DOHH2 (cell line): ENCODE results near the gene MIEF1.
"Not testable (repeated sequence)": the region's sequence is repeated elsewhere in the genome, so short reads cannot be mapped to it uniquely, and the experiment has no call there.

Experiments used
- H3F3A ChIP-seq: fragments of 200-600 bp; sonication (generic), shearing (Covaris generic); 2 replicates; pipeline ENCODE4 v1.6.0; 2016; ENCODE audit warnings: antibody characterized with exemption, mild to moderate bottlenecking; ENCODE audit not compliant: control insufficient read depth, insufficient read depth
- H3K27ac ChIP-seq: fragments of 200-600 bp; sonication (generic); 2 replicates; pipeline ENCODE4 v1.5.1; 2014; ENCODE audit warnings: low read depth, mild to moderate bottlenecking, low read length, moderate library complexity
- H3K27me3 ChIP-seq: fragments of 200-600 bp; sonication (generic); 2 replicates; pipeline ENCODE4 v1.6.1; 2014; ENCODE audit warnings: mild to moderate bottlenecking, low read length, mixed read lengths; ENCODE audit not compliant: control insufficient read depth
- H3K36me3 ChIP-seq: fragments of 200-600 bp; sonication (generic); 2 replicates; pipeline ENCODE4 v1.6.1; 2014; ENCODE audit warnings: mild to moderate bottlenecking, low read length, moderate library complexity, mixed read lengths; ENCODE audit not compliant: control insufficient read depth
- H3K4me1 ChIP-seq: fragments of 200-600 bp; sonication (generic); 2 replicates; pipeline ENCODE4 v1.6.1; 2014; ENCODE audit warnings: mild to moderate bottlenecking, low read length, mixed read lengths; ENCODE audit not compliant: control insufficient read depth
- H3K4me2 ChIP-seq: fragments of 200-600 bp; sonication (generic); 2 replicates; pipeline ENCODE4 v1.6.0; 2014; ENCODE audit warnings: mild to moderate bottlenecking, low read length, moderate library complexity
- H3K4me3 ChIP-seq: fragments of 200-600 bp; sonication (generic); 2 replicates; pipeline ENCODE4 v1.5.1; 2014; ENCODE audit warnings: mild to moderate bottlenecking, low read length, mixed read lengths
- H3K79me2 ChIP-seq: fragments of 200-600 bp; sonication (generic); 2 replicates; pipeline ENCODE4 v1.6.1; 2014; ENCODE audit warnings: mild to moderate bottlenecking, low read length, mixed read lengths; ENCODE audit not compliant: control insufficient read depth
- H3K9me2 ChIP-seq: fragments of 200-600 bp; sonication (generic); replicated peaks from 2 replicates; pipeline ENCODE4 v1.6.1; 2014; ENCODE audit warnings: mild to moderate bottlenecking, low read length, mixed read lengths; ENCODE audit not compliant: control insufficient read depth
- H3K9me3 ChIP-seq: fragments of 200-600 bp; sonication (generic); 2 replicates; pipeline ENCODE4 v1.6.1; 2014; ENCODE audit warnings: antibody characterized with exemption, low read length, mixed read lengths; ENCODE audit not compliant: control insufficient read depth, insufficient read depth
- H4K20me1 ChIP-seq: fragments of 200-600 bp; sonication (generic); 2 replicates; pipeline ENCODE4 v1.6.0; 2014; ENCODE audit warnings: low read depth, mild to moderate bottlenecking, antibody characterized with exemption, low read length, moderate library complexity; ENCODE audit not compliant: control insufficient read depth, insufficient read depth
- CTCF ChIP-seq: fragments of 200-600 bp; sonication (generic); IDR thresholded peaks from one replicate; pipeline ENCODE4 v1.5.1; 2014; ENCODE audit warnings: antibody characterized with exemption, mild to moderate bottlenecking, low read depth, low read length; ENCODE audit not compliant: poor library complexity, severe bottlenecking
- EZH2phosphoT487 ChIP-seq: fragments of 200-600 bp; sonication (generic); IDR thresholded peaks from 2 replicates; pipeline ENCODE4 v1.6.1; 2017; ENCODE audit warnings: borderline replicate concordance, mild to moderate bottlenecking, antibody characterized with exemption, low read length, moderate library complexity, mixed read lengths

Gene MIEF1

GRCh38 chr22:39502789-39503409 is 809 bp downstream of the MIEF1 start:
- H3K4me2 ChIP-seq, result peak overlapping the region; percentile 91
- H3F3A ChIP-seq, result no peaks in the 10 kb centered on the region
- peak overlapping the region; percentile 52 for H3K27ac ChIP-seq
- TF ChIP-seq CTCF (peak; percentile 7), EZH2phosphoT487 (no peak)
- peaks cover under 1% of the 10 kb centered on the region; the same call in 1 of the 2 replicates for H4K20me1 ChIP-seq
- peaks cover 22% of the 10 kb centered on the region for H3K4me1 ChIP-seq
- H3K9me2 ChIP-seq, result no peaks in the 10 kb centered on the region
- H3K36me3 ChIP-seq, result peaks cover 57% of the 10 kb centered on the region
- peaks cover 58% of the 10 kb centered on the region for H3K79me2 ChIP-seq
- H3K4me3 ChIP-seq, result peak overlapping the region; percentile 96
- H3K27me3 ChIP-seq, result no peaks in the 10 kb centered on the region
- H3K9me3 ChIP-seq, result no peaks in the 10 kb centered on the region

- Histone ChIP-seq H4K20me1 (peaks cover 5% of the 10 kb centered on the region; the same call in 1 of the 2 replicates), H3K27me3 (no peaks in the 10 kb centered on the region)
- TF ChIP-seq EZH2phosphoT487 (no peak), CTCF (no peak)
Measured at GRCh38 chr22:39503630-39504029, 1.5 kb downstream of the MIEF1 start.

DNA sequence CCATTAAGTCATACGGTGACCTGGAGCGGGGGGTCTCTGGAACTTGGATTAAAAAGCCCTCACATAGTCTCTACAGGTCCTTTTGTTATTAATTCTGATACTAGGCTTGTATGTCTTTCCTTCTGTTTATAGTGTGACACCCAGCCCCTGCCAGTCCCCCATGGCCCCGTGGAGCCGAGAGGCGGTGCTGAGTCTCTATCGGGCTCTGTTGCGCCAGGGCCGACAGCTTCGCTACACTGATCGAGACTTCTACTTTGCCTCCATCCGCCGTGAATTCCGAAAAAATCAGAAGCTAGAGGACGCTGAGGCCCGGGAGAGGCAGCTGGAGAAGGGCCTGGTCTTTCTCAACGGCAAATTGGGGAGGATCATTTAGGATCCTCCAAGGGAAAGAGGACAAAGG is 2.0 kb downstream of the MIEF1 start:
- no peak for TF ChIP-seq CTCF
- no peak for TF ChIP-seq EZH2phosphoT487
- Histone ChIP-seq H3K4me3 (peak overlapping the region; percentile 96), H3K79me2 (peaks cover 70% of the 10 kb centered on the region), H3K36me3 (peaks cover 68% of the 10 kb centered on the region), H4K20me1 (peaks cover 5% of the 10 kb centered on the region; the same call in 1 of the 2 replicates), H3K27me3 (no peaks in the 10 kb centered on the region), H3K27ac (no peak overlapping the region), H3K9me2 (no peaks in the 10 kb centered on the region), H3K9me3 (no peaks in the 10 kb centered on the region), H3K4me2 (peak overlapping the region; percentile 91), H3F3A (no peaks in the 10 kb centered on the region), H3K4me1 (peaks cover 22% of the 10 kb centered on the region)

More at GRCh38 chr22:39503630-39504029, 1.5 kb downstream of the MIEF1 start:
- peaks cover 65% of the 10 kb centered on the region for H3K79me2 ChIP-seq
- H3K9me3 ChIP-seq, result no peaks in the 10 kb centered on the region
- peak overlapping the region; percentile 91 for H3K4me2 ChIP-seq
- peaks cover 22% of the 10 kb centered on the region for H3K4me1 ChIP-seq
- H3K9me2 ChIP-seq, result no peaks in the 10 kb centered on the region
- peak overlapping the region; percentile 52; the same call in 1 of the 2 replicates for H3K27ac ChIP-seq
- H3F3A ChIP-seq, result no peaks in the 10 kb centered on the region
- peak overlapping the region; percentile 96 for H3K4me3 ChIP-seq
- H3K36me3 ChIP-seq, result peaks cover 64% of the 10 kb centered on the region

- Histone ChIP-seq H3K4me1 (peaks cover 13% of the 10 kb centered on the region), H3K36me3 (peaks cover 98% of the 10 kb centered on the region), H3K79me2 (peaks cover 94% of the 10 kb centered on the region), H4K20me1 (peaks cover 10% of the 10 kb centered on the region)
- H3K9me3 ChIP-seq, H3K27me3 ChIP-seq, H3K4me3 ChIP-seq, H3K9me2 ChIP-seq, H3F3A ChIP-seq, H3K4me2 ChIP-seq, H3K27ac ChIP-seq: not testable (repeated sequence)
Measured at GRCh38 chr22:39507021-39507420, 4.9 kb downstream of the MIEF1 start.
